HG02981 (cell line): ENCODE measurements around the gene HIF1AN.

Experiments
- ATAC-seq: cut with Tn5 transposase; IDR thresholded peaks from one replicate; pipeline ENCODE4 v1.9.1; 2021; ENCODE audit warnings: mild to moderate bottlenecking, moderate library complexity; ENCODE audit not compliant: unreplicated experiment

HIF1AN gene

GRCh38 chr10:100535715-100536353 lies at the start of gene HIF1AN:
Gene HIF1AN (plus strand): TSS chr10:100535943. CDS start chr10:100535959, 16 bp downstream.
- ATAC-seq, result peak; percentile 97

DNA sequence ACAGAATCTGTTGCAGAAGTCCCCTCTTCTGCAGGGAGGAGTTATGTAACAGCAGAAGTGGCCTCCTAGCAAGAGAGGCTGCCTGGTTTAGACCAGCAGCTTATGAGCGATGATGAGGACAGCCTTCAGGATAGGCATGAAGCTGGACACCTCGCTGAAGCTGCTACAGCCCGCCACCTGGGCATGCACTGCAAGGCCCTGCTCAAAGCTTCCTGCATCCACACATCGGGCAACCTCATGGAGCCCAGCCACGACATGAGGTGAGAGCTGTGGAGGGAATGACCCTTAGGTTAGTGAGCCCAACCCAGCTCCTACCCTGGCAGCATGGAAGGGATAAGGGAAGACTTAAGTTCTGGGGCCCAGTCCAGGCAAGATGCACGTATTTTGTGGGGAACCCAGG lies 48.2 kb upstream of the HIF1AN start:
- no peak for ATAC-seq

GRCh38 chr10:100489396-100489795 lies 46.3 kb upstream of the HIF1AN start:
- no peak for ATAC-seq

- no peak for ATAC-seq
These were observed 45.2 kb upstream of the HIF1AN start for GRCh38 chr10:100490531-100490930.

DNA sequence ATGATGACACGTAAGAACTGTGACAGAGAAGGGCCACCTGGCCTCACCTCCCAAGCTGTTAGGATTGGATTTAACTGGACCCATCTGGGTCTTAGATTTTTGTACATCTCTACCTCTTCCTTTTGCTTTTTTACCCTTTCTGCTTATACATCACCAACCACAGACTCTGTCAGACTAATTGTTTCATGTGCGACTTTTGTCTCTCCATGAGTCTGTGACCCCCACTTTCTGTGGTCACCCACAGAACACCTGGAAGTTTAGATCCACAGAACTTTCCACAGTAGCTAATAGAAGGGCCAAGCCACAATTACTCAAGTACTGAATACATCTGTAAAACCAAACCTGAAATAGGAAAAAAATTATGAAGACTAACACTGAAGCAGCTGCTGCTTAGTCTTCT lies 39.2 kb upstream of the HIF1AN start:
- ATAC-seq, result no peak

GRCh38 chr10:100498059-100498458 lies 37.7 kb upstream of the HIF1AN start:
- no peak for ATAC-seq

GRCh38 chr10:100501423-100501822 lies 34.3 kb upstream of the HIF1AN start:
- no peak for ATAC-seq

GRCh38 chr10:100502926-100503494 lies 32.7 kb upstream of the HIF1AN start:
- no peak for ATAC-seq

- ATAC-seq, result no peak
These were observed 31.6 kb upstream of the HIF1AN start for GRCh38 chr10:100504096-100504495.

DNA sequence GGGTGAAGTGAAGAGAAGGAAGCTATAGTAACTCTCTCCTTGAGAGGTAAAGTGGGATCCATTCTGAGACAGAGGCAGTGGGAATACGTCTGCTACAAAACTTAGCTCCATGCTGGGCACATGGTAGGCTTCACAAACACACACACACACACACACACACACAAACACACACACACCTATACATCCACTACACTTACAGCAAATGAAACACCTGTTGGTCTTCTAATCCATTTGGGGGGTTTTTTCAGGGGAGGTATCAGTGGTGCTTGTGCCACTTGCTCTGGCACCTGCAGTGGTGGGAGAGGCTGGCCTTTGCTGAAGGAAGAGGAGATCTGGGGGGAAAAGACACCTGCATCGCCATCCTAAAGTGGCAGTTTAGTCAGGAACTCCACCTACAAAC lies 30.6 kb upstream of the HIF1AN start:
- ATAC-seq, result no peak

DNA sequence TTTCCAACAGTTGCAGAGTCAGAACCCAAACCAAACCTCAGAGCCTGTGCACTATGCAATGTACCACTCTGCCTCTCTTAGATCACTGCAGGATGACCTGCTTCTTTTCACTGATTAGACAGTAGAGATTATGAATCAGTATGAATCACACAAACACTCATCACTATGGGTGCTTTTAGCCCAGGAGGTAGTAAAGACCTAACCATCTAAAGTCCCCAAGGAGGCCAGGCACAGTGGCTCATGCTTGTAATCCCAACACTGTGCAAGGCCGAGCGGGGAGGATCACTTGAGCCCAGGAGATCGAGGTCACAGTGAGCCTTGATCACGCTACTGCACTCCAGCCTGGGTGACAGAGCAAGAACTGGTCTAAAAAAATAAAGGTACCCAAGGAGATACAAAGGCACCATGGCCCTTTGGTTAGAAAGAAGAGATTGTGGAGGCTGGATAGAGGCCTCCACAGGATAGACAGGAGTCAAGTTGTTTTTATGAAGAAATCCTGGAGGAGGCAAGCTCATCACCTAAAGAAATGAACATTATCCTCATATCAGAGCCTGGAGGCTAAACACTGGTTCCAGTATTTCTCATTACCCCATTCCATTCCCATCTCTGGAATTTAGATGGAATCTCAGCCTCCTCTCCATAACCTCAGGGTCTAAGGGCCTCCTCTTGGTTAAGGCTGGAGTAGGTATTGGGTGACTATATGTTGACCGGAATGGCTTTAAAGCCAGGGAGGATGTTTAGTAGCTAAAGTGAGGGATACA lies 29.0 kb upstream of the HIF1AN start:
- no peak for ATAC-seq

- no peak for ATAC-seq
These were observed 28.4 kb upstream of the HIF1AN start for GRCh38 chr10:100507357-100507732.

DNA sequence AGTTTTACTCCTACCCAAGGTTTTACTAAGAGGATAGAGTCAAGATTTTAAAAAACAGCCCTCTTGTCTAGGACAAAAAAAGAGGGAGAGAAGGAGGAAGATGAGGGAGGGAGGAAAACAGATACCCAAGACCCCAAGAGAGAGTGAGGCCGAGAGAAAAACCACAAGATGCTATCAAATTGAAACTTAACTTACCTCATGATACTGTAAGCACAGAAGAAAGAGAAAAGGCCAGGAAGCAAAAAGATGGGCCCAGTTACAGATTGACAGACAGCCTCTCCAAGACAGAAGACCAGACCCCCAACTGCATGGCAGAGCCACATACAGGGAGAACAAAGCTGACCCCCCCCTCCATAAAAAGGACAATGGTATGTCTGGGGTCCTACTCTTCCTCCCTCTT lies 27.5 kb upstream of the HIF1AN start:
- no peak for ATAC-seq

DNA sequence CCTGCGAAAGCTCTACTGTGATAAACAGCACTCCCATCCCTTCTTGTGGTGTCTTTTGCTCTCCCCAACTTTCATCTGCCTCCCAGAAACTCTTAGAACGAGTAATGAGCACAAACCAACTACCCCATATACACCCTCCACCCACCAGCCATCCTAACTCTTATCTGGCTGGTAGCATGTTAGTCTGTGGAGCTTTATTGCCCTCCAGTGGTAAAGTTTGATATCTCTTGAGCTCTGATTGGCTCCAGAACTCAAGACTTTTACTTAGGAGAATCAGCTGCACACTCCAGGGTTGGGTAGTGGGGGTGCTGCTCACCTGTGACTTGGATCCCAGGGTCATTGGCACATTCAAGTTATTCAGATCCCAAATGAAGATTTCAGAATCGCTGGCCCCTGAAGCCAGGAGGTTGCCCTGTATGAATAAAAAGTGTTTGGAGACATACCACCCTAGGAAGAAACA lies 27.0 kb upstream of the HIF1AN start:
- ATAC-seq, result no peak

DNA sequence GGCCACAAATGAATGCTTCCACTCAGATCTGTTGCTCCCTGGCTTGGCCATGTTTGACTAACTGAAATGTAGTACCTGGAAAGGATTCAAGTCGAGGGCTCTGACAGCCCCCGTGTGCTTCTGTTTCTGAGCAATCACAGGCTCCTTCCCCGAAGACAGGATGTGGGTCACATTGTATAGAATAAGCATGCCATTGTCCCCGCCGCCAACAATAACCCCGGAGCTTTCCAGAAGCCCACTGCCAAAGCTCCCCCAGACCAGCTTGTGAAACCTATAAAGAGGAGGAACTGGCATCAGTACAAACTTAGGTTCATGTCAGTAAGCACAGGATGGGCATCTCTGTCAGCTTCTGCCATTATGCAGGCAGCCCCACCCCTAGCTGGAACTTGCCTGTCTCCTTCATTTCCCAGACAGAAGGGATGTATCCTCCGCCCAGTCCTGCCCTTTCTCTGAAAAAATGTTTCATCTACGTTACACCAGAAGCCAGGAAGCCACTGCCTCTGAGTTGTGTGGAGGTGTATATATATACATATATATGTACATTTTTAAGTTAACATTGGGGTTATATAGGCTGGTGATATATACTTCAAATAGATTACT lies 26.4 kb upstream of the HIF1AN start:
- no peak for ATAC-seq

DNA sequence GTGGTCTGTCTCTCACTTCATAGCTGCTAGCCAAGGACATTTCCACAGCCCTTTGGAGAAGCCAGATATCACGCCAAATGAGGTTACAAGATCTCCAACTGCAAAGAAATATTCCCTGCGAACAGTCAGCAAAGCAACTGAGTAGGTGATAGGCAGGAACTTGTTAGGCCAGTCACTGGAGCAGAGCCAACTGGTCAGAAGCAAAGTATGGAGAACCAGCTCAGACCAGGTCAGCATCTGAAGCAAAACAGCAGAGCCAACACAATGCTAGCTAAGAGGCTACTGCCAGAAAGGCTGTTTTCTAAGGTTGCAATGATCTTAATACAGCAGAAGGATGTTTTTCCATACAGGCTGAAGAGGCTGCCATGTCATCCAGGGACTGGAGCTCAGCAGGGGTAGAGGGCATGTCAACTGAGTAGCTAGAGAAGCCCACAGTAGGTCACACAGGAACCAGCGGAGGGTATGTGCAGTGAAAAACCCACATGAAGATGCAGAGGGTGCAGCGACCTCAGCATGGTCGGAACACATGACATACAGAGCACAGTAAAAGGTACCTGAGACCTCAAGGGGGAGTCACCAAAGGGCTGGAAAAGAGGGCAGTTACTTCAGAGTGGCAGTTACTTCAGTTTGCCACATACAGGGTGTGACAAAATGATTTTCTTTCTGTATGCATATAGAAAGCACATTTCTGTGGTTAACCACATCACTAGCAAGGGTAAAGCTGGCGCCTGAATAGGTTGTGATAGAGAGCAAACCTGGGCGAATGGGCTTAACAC lies 25.0 kb upstream of the HIF1AN start:
- no peak for ATAC-seq

DNA sequence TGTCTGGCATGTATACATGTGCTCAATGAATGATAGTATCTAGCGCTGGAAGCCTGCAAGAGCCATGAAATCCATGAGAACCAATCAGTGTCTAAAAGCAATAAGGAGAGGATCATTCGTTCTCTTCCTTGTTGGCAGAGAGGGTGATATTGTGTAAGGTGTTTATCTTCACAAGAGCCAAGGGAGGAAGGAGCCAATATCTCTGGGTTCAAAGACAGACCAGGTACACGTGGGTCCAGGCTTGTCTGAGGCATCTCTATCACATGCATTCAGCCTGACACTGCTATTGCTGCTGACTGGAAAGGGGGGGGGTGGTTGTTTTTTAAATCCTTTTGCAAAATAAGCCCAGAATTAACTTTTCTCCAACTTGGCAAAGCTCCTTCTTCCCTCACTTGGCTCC lies 20.1 kb upstream of the HIF1AN start:
- no peak for ATAC-seq

DNA sequence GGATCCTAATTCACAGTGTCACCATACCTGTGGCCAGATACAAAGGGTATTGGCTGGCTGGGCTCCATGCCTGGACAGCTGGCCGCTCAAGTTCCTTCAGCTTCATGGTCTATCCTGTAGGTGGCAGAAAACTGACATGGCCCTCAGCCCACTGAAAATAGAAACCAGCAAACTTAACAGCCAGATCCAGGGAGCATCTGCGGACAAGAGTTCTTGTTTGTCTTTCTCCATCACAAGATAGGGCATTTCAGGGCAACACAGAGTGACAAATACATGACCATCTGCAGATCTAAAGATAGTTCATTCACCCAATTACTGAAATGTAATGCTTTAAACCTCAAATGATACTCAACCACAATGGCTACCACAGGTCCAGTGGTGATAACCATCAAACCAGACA lies 18.9 kb upstream of the HIF1AN start:
- no peak for ATAC-seq

DNA sequence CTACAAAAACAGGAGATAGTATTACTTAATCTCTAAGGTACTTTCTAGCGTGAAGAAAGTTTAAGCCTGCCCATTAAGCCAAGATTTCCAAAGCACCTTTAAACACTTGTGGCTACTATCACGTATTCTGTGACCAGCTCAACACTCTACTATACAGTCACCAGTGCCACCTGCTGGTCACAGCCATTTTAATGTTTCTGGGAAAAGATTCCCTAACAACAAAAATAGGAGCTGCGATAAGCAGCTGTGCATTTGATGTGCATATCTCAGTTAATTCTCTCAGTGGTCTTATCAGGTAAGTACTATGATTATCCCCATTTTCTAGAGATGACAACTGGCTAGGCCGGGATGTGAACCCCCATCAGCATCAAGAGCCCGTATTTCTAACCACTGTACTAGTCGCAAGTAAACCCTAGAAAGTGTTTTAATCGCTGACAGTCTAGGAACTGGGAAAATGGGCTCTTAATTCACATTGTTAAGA lies 16.9 kb upstream of the HIF1AN start:
- ATAC-seq, result no peak

- no peak for ATAC-seq
These were observed 16.3 kb upstream of the HIF1AN start, which contains the start of gene SEC31B for GRCh38 chr10:100519311-100520051. Gene SEC31B (minus strand): TSS chr10:100519861. CDS start chr10:100516952, 2,909 bp downstream.
